ENCODE measurements around the gene IYD.

The IYD gene

DNA sequence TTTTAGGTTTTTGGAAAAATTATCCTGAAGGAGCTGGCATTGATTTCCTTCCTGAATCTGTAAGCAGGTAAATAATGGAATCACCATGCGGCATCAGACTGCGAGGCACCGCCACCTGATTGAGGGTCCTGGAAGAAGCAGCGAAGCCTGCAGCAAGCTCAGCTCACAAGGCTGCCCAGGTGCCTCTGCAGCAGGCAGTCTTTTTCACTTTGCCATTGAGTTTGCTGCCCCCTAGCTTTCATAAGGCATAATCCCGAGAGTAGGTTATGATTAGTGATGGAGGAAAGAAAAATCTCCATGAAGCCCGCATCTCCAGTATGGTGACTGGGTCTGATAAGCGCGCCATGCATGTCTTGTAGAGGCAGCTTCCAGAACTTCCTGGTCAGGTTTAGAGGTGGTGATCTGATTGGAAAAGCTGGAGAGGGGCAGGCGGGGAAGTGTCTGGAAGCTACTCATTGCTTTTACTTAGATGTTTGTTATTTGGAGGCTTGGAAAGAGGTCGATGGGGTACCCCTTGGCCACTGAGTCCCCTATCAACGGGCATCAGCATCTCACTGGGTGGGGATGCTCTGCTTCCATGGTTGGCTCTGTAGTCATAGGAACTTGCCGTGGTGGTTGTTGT lies 26.7 kb downstream of the IYD start:
- DNase-seq, result no peak

DNA sequence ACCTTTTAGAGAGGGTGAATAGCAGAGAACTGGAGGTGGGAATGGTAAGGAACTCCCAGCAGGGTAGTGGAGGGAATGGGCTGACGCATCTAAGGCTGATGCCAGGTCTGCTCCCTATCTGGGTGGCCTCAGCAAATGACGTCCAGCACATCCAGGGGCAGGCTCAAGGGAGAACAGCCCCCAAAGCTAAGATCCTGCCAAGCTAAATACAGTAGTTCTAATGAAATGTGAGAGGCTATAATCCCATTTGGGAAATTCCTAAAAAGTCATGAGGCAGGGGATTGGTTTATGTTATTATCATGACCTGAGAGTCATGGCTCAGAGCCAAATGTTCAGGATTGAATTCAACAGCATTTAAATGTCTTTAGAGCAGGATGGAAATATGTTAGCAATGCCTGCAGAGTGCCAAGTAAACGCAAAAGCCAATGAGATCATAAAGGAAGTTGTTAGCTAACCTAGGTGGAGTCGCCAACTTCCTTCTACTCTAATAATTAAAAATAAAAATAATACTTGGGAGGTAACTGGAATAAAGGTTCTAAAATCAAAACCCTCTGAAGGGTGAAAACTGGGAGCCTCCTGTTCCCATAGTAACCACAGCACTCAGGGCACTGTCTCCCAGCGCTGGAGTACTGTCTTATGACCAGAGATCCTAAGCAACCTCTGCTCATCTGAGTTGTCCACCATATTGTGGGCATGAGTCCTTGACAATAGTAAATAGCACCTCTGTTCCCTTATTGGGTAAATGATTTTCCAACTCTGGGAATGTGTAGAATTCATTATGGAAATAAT lies 34.8 kb downstream of the IYD start:
- no peak for DNase-seq

GRCh38 chr6:150406948-150407347 lies 38.1 kb downstream of the IYD start:
- no peak for DNase-seq

- DNase-seq, result no peak
Measured at GRCh38 chr6:150408842-150409241, 40.0 kb downstream of the IYD start.

- DNase-seq, result no peak
Measured at GRCh38 chr6:150409576-150410066, 40.8 kb downstream of the IYD start.

GRCh38 chr6:150410399-150410798 lies 41.6 kb downstream of the IYD start:
- DNase-seq, result no peak

- no peak for DNase-seq
Measured at GRCh38 chr6:150410906-150411305, 42.1 kb downstream of the IYD start.

- no peak for DNase-seq
Measured at GRCh38 chr6:150412221-150412620, 43.4 kb downstream of the IYD start.

DNA sequence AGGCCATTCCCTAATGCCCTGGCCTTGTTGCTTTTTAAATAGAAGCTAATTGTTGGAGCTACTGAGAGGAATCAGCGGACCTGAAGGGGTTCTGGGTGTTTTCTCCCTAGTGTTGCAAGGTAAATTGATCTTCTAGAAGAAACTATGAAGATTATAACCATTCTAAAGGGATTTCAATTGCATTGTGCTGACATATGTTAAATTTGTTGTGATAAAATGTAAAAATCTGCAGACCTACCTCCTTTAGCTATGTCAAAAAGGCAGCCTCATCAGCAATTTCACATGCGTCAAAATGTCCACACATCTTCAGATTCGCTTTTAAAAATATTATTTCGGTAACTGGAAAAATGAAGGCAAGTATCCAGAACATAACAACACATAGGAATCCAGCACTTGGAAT lies 44.4 kb downstream of the IYD start:
- DNase-seq, result no peak

GRCh38 chr6:150413781-150414281 lies 45.0 kb downstream of the IYD start:
- no peak for DNase-seq

DNA sequence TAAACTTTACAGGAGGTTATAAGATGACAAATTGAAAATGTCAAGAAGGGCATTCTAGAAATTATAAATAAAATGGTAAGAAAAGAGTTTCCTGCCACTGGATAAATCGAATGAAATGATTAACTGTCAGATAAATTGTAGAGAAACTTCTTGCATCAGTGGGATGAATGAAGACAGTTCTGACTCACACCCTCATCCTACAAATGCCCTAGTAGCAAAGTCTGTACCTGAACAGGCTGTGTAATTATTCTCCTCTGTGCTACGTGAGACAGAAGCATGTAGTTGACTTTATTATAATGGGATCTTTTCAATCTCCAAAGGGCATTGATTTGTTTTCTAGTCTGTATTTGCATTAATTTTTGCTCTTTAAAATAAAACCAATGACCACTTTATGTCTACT lies 47.3 kb downstream of the IYD start:
- DNase-seq, result no peak

DNA sequence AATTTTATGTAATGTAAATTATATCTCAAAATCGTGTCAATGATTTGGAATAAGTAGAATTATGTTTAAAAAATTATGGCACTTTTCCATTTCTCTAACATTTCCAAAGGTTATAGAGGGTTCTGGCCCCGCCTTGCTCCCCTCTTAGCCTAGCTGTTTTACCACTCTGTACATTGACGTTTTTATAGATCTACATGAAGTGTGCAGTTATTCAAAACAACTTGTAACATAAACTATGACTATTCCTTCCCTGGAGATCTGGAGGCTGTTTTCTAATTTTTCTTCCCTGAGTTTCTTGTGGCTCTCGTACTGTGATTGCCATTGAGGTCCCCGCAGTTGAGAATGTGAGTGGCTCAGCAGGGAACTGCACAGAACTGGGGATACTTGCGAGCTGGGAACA lies 48.4 kb downstream of the IYD start:
- DNase-seq, result no peak

GRCh38 chr6:150417899-150418826 lies 49.4 kb downstream of the IYD start:
- no peak for DNase-seq

DNA sequence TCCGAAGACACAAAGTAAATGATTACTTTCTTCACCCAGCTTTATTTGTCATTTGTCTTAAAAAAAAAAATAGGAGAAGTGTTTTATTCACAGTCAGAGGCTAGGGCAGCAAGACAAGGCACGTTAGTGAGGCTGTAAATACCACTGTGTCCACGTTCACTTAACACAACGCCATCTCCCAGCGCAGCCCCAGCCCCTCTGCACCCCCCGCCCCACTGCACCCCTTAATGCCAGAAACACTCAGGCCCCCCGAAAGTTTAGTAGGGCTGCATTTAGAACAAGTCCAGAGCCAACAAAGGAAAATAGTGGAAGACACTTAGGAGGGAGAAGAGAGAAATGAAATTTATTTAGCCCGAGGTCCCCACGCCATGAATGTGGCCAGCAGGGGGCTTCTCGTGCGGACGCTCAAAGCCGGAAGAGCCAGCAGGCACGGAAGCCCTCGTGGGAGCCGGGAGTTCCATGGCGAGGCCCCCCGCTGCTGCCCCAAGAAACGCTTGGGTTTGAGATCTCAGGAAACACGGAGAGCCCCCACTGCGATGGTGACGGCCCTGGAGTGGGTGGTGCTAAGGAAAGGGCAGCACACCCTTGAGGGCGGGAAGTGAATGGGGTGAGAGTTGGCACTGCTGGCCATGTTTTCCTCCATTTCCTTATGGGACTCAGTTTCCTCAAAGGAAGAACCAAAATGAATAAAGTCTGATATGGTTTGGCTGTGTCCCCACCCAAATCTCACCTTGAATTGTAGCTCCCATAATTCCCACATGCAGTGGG lies 50.2 kb downstream of the IYD start:
- DNase-seq, result no peak

DNA sequence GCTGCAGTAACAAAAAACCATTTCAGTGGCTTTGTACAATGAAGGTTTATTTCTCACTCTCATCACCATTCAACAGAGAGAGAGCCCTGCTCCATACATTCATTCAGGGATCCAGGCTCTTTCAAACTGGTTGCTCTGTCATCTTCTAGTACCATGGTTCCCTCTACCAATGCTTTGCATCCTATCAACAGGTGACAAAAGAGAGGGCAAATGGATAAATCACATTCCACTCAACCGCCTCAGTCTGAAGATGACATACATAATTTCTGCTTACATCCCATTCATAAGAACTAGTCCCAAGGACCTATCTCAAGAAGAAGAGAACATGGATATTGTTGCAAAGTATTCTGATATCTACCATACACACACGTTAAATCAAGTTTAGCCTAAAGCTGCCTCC lies 51.6 kb downstream of the IYD start:
- no peak for DNase-seq

GRCh38 chr6:150420926-150421325 lies 52.1 kb downstream of the IYD start:
- no peak for DNase-seq

DNA sequence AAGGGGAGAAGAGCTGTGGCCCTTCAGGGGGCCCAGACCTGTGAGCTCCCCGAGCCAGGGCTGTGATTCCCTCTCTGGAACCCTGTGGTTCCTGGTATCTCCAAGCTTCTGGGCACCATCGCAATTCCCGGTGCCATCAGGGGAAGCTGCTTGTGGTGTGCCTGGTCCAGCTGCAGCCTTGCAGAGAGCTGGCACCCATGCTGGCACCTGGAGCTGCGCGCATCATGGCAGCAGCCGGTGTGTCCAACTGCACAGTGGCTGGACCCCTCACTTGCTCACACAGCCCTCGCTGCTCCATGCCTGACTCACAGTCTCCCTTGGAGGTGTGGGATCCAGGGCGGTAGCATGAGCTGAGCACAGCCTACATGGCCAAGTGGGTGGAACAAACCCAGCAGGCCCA lies 56.7 kb downstream of the IYD start:
- no peak for DNase-seq

GRCh38 chr6:150426198-150426597 lies 57.4 kb downstream of the IYD start:
- no peak for DNase-seq

- no peak for DNase-seq
Measured at GRCh38 chr6:150427037-150427602, 58.3 kb downstream of the IYD start.

- DNase-seq, result no peak
Measured at GRCh38 chr6:150427843-150428242, 59.0 kb downstream of the IYD start.

GRCh38 chr6:150430815-150431214 lies 62.0 kb downstream of the IYD start:
- DNase-seq, result no peak

- no peak for DNase-seq
Measured at GRCh38 chr6:150435360-150435759, 66.5 kb downstream of the IYD start.
